Lung (tissue), 12 donors: Measurements from ENCODE around the gene LY9. TPM values are rescaled to one million over a fixed set of nuclear protein-coding genes. Genes with fewer than 3 reads are reported as not detected.

Source experiments
- ATAC-seq: fragments of 200-7000 bp; cut with Tn5 transposase; one replicate; pipeline ENCODE4 v1.9.1; 2020; ENCODE audit warnings: moderate number of reproducible peaks; ENCODE audit not compliant: insufficient read depth, low FRiP score
- DNase-seq, 3 donors: peaks; one replicate each; pipeline ENCODE4 v3.0.0-alpha.2; 2013 to 2017
- H3K27ac ChIP-seq, 2 donors: one replicate each; pipeline ENCODE4 v1.5.1; 2013; ENCODE audit warnings: mild to moderate bottlenecking in 2 of 2, moderate library complexity in 2 of 2, control low read depth in 1 of 2, inconsistent platforms in 1 of 2, low read depth in 1 of 2, low read length in 1 of 2
- H3K27me3 ChIP-seq, 3 donors: one replicate each; pipeline ENCODE4 v1.5.1; 2013; ENCODE audit warnings: low read length in 2 of 3; ENCODE audit not compliant: control insufficient read depth in 3 of 3, insufficient read depth in 3 of 3
- H3K36me3 ChIP-seq, 4 donors: one replicate each; pipeline ENCODE4 v1.5.1; 2013; ENCODE audit warnings: low read length in 4 of 4, mild to moderate bottlenecking in 1 of 4, moderate library complexity in 1 of 4; ENCODE audit not compliant: control insufficient read depth in 4 of 4, insufficient read depth in 4 of 4
- H3K4me1 ChIP-seq, 5 donors: one replicate each; pipeline ENCODE4 v1.5.1; 2013; ENCODE audit warnings: low read length in 5 of 5, mild to moderate bottlenecking in 2 of 5, moderate library complexity in 1 of 5; ENCODE audit not compliant: control insufficient read depth in 5 of 5, insufficient read depth in 5 of 5
- H3K4me3 ChIP-seq: one replicate; pipeline ENCODE4 v1.5.1; 2013; ENCODE audit warnings: mild to moderate bottlenecking, control low read depth, moderate library complexity
- H3K9ac ChIP-seq, 2 donors: one replicate each; pipeline ENCODE4 v1.5.1; 2013; ENCODE audit warnings: low read length in 2 of 2, control low read depth in 1 of 2; ENCODE audit not compliant: insufficient read depth in 1 of 2
- H3K9me3 ChIP-seq, 4 donors: one replicate each; pipeline ENCODE4 v1.5.1; 2013; ENCODE audit warnings: low read length in 3 of 4, mild to moderate bottlenecking in 1 of 4, moderate library complexity in 1 of 4; ENCODE audit not compliant: control insufficient read depth in 4 of 4, insufficient read depth in 3 of 4
- WGBS, 2 donors: extraction: QIAGEN DNeasy Blood & Tissue Kit; methylation state at CpG; one replicate each; pipeline ENCODE4 v1.1.7; 2013; 5-methylcytosine and 5-hydroxymethylcytosine counted together
- polyA plus RNA-seq, 2 donors: library from polyadenylated mRNA; stranded (reverse); fragments of 200-250 nt; gene quantifications; one replicate each; pipeline ENCODE4 v1.2.1, GENCODE V29; 2013
- total RNA-seq, 2 donors: library from RNA; depleted of rRNA in 1 of 2; stranded (reverse); fragments of >200 nt in 1 of 2; gene quantifications; one replicate each; pipeline ENCODE4 v1.2.1, GENCODE V29; 2014 to 2021
- TF ChIP-seq, protein P1 (sequence below): IDR thresholded peaks from 2 replicates; pipeline ENCODE4 v1.5.1; 2012; ENCODE audit warnings: mild to moderate bottlenecking; ENCODE audit errors: control extremely low read depth, extremely low read depth
- donor health status: control.
- donor health status: control.
- donor health status: Bipolar disorder and iron deficiency.
- donor health status: healthy.
- donor health status: DM: yes; HTN: yes; CAD: no.

The LY9 gene
- total and polyA plus RNA-seq, 4 donors = 0.94 to 3.4 (median 1.4) TPM

DNA sequence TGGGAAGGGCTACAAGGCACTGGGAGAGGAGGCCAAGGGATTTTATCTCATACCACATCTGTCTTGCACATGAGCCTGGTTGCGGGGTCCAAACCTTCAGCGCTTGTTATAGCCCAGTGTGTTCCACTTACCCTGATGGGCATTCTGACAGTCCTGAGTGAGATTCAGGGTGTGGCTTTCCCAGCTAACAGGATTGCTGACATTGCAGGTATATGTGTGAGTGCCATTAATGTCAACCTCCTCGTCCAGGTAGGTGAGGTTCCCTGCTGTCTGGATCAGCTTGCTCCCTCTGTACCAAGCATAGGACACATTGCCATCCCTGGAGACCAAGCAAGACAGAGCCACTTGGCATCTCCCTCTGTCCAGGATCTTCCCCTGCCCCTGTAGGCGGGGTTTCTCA, 45.1 kb downstream of the LY9 start:
- TF ChIP-seq, protein P1, sequence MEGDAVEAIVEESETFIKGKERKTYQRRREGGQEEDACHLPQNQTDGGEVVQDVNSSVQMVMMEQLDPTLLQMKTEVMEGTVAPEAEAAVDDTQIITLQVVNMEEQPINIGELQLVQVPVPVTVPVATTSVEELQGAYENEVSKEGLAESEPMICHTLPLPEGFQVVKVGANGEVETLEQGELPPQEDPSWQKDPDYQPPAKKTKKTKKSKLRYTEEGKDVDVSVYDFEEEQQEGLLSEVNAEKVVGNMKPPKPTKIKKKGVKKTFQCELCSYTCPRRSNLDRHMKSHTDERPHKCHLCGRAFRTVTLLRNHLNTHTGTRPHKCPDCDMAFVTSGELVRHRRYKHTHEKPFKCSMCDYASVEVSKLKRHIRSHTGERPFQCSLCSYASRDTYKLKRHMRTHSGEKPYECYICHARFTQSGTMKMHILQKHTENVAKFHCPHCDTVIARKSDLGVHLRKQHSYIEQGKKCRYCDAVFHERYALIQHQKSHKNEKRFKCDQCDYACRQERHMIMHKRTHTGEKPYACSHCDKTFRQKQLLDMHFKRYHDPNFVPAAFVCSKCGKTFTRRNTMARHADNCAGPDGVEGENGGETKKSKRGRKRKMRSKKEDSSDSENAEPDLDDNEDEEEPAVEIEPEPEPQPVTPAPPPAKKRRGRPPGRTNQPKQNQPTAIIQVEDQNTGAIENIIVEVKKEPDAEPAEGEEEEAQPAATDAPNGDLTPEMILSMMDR = no peak

DNA sequence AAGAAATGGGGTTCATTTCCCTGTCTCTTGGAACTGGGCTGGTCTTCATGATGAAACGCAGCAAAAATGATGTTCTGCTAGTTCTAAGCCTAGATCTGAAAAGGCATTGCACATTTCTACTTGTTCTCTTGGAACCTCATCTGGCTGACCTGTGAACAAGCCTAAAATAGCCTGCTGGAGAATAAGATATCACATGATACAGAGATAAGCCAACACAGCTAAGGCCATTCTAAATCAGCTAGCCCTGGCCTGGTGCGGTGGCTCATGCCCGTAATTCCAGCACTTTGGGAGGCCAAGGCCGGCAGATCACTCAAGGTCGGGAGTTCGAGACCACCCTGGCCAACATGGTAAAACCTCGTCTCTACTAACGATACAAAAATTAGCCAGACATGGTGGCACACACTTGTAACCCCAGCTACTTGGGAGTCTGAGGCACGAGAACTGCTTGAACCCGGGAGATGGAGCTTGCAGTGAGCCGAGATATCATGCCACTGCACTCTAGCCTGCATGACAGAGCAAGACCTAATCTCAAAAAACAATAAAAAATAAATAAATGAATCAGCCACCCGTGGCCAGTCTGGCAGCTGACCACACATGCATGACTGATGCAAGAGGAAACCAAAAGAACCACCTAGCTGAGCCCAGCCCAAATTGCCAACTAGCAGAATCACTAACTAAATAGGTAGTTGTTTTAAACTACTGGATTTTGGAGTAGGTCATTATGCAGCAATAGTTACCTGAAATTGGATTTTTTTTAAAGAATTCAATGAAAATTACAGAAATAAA, 48.7 kb downstream of the LY9 start:
- Histone ChIP-seq H3K36me3 (no peaks in the 10 kb centered on the region), H3K27ac (no peak overlapping the region), H3K4me3 (no peak overlapping the region), H3K4me1 (peaks cover 0 to 2% (median 0%) of the 10 kb centered on the region in 5 donors), H3K9me3 (peaks cover 0 to 2% (median 0%) of the 10 kb centered on the region in 4 donors), H3K9ac (no peak overlapping the region), H3K27me3 (peaks cover 0 to 2% (median 0%) of the 10 kb centered on the region in 3 donors)
- ATAC-seq = no peak
- TF ChIP-seq, protein P1 = no peak
- 87 to 90% methylated on average over 12 of the region's 12 CpGs for WGBS, 2 donors
- no peak for DNase-seq

More for the DNA sequence above, 45.1 kb downstream of the LY9 start:
- H3K9me3 ChIP-seq = no peaks in the 10 kb centered on the region
- H3K27ac ChIP-seq = no peak overlapping the region
- 92 to 96% methylated on average over 4 of the region's 4 CpGs for WGBS, 2 donors
- no peak for ATAC-seq
- H3K4me3 ChIP-seq = no peak overlapping the region
- H3K36me3 ChIP-seq = no peaks in the 10 kb centered on the region
- H3K4me1 ChIP-seq = peaks cover 0 to 8% (median 0%) of the 10 kb centered on the region in 5 donors
- peaks cover 0 to 2% (median 0%) of the 10 kb centered on the region in 3 donors for H3K27me3 ChIP-seq
- no peak overlapping the region for H3K9ac ChIP-seq
- no peak for DNase-seq

DNA sequence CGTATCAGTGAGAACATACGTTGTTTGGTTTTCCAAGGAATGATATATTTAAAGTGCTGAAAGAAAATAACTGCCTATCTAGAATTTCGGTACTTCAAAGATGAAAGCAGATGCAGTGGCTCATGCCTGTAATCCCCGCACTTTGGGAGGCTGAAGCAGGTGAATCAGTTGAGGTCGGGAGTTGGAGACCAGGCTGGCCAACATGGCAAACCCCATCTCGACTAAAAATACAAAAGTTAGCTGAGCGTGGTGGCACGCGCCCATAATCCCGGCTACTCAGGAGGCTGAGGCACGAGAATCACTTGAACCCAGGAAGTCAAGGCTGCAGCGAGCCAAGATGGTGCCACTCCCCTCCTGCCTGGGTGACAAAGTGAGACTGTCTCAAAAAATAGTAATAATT, 50.3 kb downstream of the LY9 start:
- Histone ChIP-seq H3K27me3 (peaks cover 0 to 6% (median 0%) of the 10 kb centered on the region in 3 donors), H3K4me1 (peaks cover 0 to 2% (median 0%) of the 10 kb centered on the region in 5 donors), H3K27ac (no peak overlapping the region), H3K36me3 (no peaks in the 10 kb centered on the region), H3K9me3 (peaks cover 0 to 2% (median 0%) of the 10 kb centered on the region in 4 donors), H3K9ac (no peak overlapping the region), H3K4me3 (no peak overlapping the region)
- TF ChIP-seq, protein P1 = no peak
- ATAC-seq = no peak
- DNase-seq = no peak
- 92 to 94% methylated on average over 12 of the region's 12 CpGs for WGBS, 2 donors
